ENCODE results near the gene KCNJ12.

GRCh38 chr17:21462237-21462636 lies 86.1 kb downstream of the KCNJ12 start:
- TF ChIP-seq POLR2AphosphoS5 (IDR thresholded peaks at IDR 0.05; ENCODE audit: low read depth, low read length): no peak
- TF ChIP-seq POLR2A (IDR thresholded peaks at IDR 0.05; ENCODE audit: low read depth, low read length): no peak
- no peak for TF ChIP-seq TAF1 (IDR thresholded peaks at IDR 0.05; ENCODE audit: low read depth, low read length)
